Colonic mucosa (tissue), 2 donors: Measurements from ENCODE around the gene GP9. TPM values are rescaled to one million over a fixed set of nuclear protein-coding genes. Genes with fewer than 3 reads are reported as not detected.

Source experiments
- total RNA-seq, 2 donors: library from RNA; stranded (reverse); fragmentation: NEBNext Ultra II Directional in 1 of 2; extraction: Animal tissue kit (Norgen Biotek cat#: 25700) in 1 of 2; gene quantifications; one replicate each; pipeline ENCODE4 v1.2.1, GENCODE V29; 2021
- donor health status: DM: no; HTN: no; CAD: no.
- donor health status: DM: no; HTN: no; CAD: no.

Gene GP9
- total RNA-seq, 2 donors from 2014 or later = 0.37 TPM; not detected in 1

Other genes starting within 250 kb of the GP9 start
- gene ACAD9, start 181.2 kb upstream of the GP9 start, total RNA-seq = 10 to 100 TPM; 32.0 to 55.1 TPM
- gene CFAP92, start 66.7 kb upstream of the GP9 start, total RNA-seq = 1 to 10 TPM in 1 of 2 donors, under 1 TPM in 1; 0.77 to 1.2 TPM
- gene EFCC1, start 59.5 kb upstream of the GP9 start, total RNA-seq = 1 to 10 TPM; 1.3 to 1.7 TPM
- gene RAB43, start 61.0 kb downstream of the GP9 start, total RNA-seq = 10 to 100 TPM; 33.3 to 42.6 TPM
- gene ISY1, start 100.3 kb downstream of the GP9 start, total RNA-seq = 10 to 100 TPM; 32.8 to 36.9 TPM
- 100 to 1,000 TPM; 204 to 279 TPM for gene CNBP, start 123.1 kb downstream of the GP9 start, total RNA-seq
- 100 to 1,000 TPM; 285 to 288 TPM for gene COPG1, start 188.8 kb downstream of the GP9 start, total RNA-seq
- gene HMCES, start 218.1 kb downstream of the GP9 start, total RNA-seq = 10 to 100 TPM; 45.0 to 53.7 TPM